HG03066 (cell line): ENCODE measurements around the gene RALGPS1.

Source experiments
- ATAC-seq: cut with Tn5 transposase; IDR thresholded peaks from one replicate; pipeline ENCODE4 v1.9.1; 2021; ENCODE audit warnings: low read depth; ENCODE audit not compliant: unreplicated experiment

The RALGPS1 gene

GRCh38 chr9:127113191-127113972 lies 198.8 kb downstream of the RALGPS1 start:
- no peak for ATAC-seq

- no peak for ATAC-seq
These were observed 200.0 kb downstream of the RALGPS1 start for GRCh38 chr9:127114606-127115005.

GRCh38 chr9:127116088-127116726 lies 201.6 kb downstream of the RALGPS1 start:
- no peak for ATAC-seq

DNA sequence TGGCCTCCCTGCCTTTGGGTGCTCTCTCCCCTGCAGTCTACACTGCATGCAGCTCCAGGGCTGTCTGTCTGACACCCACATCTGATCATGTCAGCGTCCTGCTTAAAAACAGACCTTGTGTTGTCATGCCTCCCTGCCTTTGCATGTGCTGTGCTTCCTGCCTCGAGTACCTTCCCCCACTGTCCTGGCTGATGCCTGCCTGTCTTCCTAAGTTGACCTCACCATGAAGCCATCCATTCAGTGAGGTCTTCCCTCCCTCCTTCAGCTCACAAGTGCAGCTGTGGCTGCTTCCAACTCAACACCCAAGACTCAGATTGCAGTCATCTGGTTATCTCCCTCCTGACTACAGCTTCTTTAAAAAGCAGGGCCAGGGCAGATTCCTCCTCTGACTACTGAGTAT lies 202.4 kb downstream of the RALGPS1 start:
- no peak for ATAC-seq

- no peak for ATAC-seq
These were observed 203.2 kb downstream of the RALGPS1 start for GRCh38 chr9:127117801-127118200.

- no peak for ATAC-seq
These were observed 204.2 kb downstream of the RALGPS1 start for GRCh38 chr9:127118597-127119319.

DNA sequence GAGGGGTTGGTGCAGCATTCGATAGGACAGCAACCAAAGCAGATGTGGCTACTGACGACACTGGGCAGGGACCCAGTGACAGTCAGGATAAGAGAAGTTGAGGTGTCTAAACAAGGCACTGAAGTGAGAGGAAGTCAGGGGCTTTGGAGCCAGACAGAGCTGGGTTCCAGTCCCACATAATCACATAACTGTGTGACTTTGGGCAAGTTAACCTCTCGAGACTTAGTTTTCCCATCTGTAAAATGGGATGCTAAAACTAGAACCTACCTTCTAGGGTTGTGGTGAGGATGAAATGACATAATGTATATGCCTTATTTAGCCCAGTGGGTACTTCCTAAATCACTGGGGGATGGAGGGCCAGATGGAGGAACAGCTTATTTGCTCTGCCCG lies 204.7 kb downstream of the RALGPS1 start:
- ATAC-seq, result no peak

GRCh38 chr9:127121628-127122175 lies 207.1 kb downstream of the RALGPS1 start:
- ATAC-seq, result no peak

DNA sequence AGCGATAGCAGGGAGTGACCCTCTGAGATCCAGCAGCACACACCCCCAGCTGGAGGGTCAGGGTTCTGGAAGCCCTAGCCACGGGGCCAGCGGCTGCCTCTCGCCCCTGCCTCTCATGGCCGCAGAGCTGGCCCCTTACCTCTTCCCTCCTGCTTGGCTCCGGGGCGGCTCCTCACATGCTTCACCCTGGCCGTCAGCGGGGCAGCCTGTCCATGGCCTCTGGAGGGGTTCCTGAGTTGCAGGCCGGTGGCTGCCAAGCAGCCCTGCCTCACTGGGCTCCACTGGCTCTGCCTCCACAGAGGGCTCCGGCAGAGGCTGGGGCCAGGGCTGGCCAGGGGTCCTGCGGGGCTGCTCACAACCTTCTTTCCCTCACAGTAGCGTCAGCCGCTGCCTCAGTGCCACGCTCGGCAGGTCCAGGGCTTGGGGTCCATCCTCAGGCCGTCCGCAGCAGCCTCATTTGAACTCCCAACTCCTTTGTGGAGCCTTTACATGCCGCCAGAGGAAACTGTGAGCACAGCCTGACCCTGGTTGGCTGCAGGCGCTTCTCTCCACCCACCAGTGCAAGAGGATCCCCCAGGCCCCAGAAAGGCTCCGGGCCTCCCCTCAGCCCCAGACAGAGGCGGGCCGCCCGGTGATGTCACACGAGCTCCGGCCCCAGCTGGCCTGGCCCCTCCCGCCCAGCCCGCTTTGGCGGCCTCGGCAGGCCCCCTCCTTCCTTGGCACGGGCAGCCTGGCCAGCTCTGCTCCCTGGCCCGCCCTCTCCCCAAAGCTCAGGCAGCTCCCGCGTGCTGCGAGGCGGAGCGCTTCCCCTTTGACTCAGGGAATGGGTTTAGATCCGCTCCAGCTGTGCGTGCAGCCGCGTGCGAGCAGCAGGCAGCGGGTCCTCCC lies 207.8 kb downstream of the RALGPS1 start, which contains the start of gene ANGPTL2:
ANGPTL2 (minus strand) TSS at position 460 of the 888 bp plus-strand sequence. CDS start 13,904 bp downstream, outside the sequence.
- no peak for ATAC-seq

DNA sequence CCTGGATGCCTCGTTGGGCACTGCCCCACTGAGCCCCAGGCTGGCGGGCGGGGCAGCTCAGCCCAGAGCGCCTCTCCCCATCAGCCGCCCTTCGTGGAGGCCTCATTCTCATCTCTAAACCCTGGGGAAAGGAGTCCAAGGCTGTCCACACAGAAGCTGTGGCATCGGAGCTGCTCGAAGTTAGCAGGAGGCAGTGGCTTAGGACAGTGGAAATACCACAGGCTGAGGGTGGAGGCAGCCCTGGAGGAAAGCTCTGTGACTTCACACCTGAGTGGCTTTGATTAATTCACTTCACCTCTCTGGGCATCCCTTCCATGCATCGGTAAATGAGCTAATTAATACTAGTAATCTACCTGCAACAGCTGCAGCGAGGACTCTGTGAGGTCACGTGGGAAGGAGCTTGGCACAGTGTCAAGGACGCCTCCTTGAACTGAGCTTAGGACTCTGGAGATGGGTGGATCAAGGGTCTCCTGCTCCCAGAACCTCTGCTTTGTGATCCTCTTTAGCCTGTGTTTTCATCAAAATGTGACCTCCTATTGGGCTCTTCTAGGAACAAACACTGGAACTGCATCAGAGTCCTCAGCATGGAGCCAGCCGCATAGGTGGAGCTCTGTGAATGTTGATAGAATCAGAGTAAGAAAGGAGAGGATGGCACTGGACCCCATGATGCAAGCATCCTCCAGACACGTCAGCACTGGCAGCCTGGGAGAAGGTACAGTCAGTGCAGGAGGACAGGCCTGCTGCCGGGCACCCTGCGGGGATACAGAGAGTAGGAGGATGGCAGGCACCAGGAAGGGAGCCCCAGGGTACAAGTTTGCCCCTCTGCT lies 208.7 kb downstream of the RALGPS1 start:
- ATAC-seq, result no peak

DNA sequence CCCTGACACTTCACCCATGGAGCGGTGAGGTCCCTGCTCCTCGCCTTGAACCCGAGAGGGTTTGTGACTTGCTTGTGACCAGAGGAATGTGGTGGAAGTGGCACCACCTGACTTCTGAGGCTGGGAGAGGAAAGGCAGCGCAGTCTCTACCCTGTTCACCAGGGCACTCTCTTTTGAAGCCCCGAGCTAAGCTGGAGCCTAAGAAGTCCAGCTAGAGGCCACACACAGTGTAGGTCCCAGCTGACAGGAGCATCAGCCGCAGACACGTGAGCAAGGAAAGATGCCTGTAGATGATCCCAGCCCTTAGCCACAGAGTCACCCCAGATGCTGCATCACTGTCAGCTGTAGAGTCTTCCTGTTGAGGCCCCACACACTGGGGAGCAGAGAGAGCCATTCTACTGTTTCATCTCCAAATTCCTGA lies 209.5 kb downstream of the RALGPS1 start:
- ATAC-seq, result no peak

DNA sequence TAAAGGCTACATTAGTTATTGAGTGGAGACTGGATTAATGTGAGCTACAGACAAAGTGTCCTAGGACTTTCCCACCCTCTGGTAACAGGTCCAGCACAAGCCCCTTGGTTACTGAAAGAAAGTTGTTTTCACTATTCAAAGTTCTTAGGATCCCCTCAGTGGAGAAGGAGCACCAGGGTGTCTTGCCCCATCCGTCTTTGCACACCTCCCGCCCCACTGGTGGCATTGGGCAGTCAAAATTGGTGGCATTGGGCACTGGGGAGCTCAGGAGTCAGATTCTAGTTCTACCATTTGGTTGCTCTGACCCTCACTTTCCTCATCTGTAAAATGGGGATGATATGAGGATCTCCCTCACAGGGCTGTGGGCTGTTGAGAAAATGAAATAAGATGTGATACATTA lies 210.2 kb downstream of the RALGPS1 start:
- no peak for ATAC-seq

GRCh38 chr9:127126971-127127370 lies 212.4 kb downstream of the RALGPS1 start:
- no peak for ATAC-seq

DNA sequence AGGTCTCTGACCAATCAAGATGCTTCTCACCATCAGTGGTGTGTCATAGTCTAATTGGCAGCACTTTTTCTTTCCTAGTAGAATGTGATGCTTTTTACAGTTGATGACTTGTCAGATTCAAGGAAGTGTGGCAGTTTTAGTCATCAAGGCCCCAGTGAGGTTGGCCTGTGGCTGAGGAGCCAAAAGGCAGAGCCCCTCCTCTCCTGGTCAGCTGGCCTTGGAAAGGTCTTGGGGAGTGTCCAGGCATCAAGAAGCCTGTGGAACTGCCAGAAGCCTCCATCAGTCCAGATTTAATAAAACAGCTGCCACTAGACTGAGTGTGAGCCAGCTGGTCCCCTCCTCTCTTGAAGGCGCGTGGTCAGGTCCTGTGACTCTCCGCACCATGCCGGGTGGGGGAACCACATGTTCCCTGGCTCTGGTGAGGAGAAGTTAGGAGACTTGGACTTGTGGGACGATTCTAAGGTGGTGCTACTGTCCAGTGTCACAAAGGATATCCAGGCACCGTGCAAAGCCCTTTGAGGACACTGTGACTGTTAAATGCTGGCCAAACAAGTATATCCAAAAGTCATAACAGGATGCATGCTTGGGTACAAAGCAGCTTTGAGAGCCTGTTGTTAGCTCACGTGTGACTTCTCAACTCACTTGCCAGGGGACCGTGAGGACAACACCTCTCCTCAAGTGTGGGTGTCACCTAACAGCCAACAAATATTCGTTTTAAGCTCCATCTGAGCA lies 213.9 kb downstream of the RALGPS1 start:
- ATAC-seq, result no peak

DNA sequence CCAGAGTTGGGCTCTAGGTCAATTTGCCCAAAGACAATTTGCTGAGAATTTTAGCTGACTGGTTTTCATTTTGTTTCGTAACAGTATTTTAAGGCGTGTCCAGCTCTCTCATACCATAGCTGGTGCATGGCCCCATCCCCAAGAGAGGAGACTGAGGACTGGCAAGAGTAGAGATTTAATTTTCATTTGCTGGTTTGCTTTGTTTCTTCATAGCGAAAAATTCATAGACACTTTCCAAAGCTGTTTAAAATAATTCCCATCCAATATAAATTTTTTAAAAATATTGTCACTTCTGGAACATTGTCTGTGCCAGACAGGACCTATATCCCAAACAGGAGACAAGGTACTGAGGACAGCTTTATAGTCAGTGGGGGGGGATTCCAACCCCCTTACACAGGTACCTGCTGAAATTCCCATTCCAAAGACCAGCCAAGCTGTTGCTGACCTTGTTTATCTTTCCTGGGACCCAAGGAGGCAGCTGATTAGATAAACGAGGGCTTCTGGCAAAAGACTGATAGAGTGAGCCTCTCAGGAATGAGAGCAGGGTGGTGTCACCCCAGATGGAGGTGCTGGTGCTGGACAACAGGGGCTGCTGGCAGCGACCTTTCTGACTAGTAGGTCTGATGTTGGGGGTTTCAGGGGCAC lies 214.6 kb downstream of the RALGPS1 start:
- ATAC-seq, result no peak

GRCh38 chr9:127129718-127130085 lies 215.1 kb downstream of the RALGPS1 start:
- ATAC-seq, result no peak

DNA sequence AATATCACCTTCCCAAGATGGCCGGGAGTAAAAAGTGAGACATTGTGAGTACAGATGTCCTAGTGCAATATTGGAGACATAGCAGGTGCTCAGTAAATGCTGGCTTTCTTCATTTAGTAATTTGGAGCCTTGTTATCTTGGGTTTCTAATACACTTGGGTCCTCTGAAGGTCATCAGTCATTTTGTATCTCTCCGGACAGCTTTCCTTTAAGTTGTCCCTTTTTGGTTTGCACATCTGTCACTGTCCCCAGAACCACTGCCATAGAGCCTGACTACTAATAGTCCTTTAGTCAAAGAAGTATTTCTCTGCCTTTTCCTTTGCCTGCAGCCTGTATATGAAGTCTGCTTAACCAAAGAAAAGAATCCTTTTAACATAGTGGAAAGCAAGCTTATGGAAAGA lies 215.7 kb downstream of the RALGPS1 start:
- no peak for ATAC-seq
